Activated CD8-positive, alpha-beta memory T cell treated with anti-CD3 and anti-CD28 coated beads, Interleukin-2, amount 50 U/mL, for 1 hour (primary cell): ENCODE measurements around the gene DLG1.

Experiments
- DNase-seq: peaks from one replicate; pipeline ENCODE4 v3.0.0-alpha.2; 2020; ENCODE audit errors: extremely low read depth

The DLG1 gene

GRCh38 chr3:197317250-197317963, 19.0 kb upstream of the DLG1 start:
- DNase-seq = no peak

- DNase-seq = no peak
Measured at GRCh38 chr3:197312431-197312830, 14.0 kb upstream of the DLG1 start.

GRCh38 chr3:197311591-197311990, 13.2 kb upstream of the DLG1 start:
- DNase-seq = no peak

GRCh38 chr3:197309528-197310361, 11.3 kb upstream of the DLG1 start:
- no peak for DNase-seq

GRCh38 chr3:197308591-197308990, 10.2 kb upstream of the DLG1 start:
- DNase-seq = no peak

GRCh38 chr3:197306374-197307086, 8.1 kb upstream of the DLG1 start:
- DNase-seq = no peak

- DNase-seq = no peak
Measured at GRCh38 chr3:197305854-197306253, 7.4 kb upstream of the DLG1 start.

GRCh38 chr3:197303452-197303851, 5.0 kb upstream of the DLG1 start:
- DNase-seq = no peak

GRCh38 chr3:197302696-197303341, 4.4 kb upstream of the DLG1 start:
- no peak for DNase-seq

GRCh38 chr3:197302033-197302432, 3.6 kb upstream of the DLG1 start:
- DNase-seq = no peak

- DNase-seq = no peak
Measured at GRCh38 chr3:197300361-197300760, 1.9 kb upstream of the DLG1 start.

GRCh38 chr3:197298945-197299854, 788 bp upstream of the DLG1 start:
- no peak for DNase-seq

- peak; percentile 68 for DNase-seq
Measured at GRCh38 chr3:197297476-197298340, 704 bp downstream of the DLG1 start.

- no peak for DNase-seq
Measured at GRCh38 chr3:197297002-197297401, 1.4 kb downstream of the DLG1 start.

- no peak for DNase-seq
Measured at GRCh38 chr3:197296545-197296944, 1.9 kb downstream of the DLG1 start.

- DNase-seq = no peak
Measured at GRCh38 chr3:197295871-197296270, 2.5 kb downstream of the DLG1 start.

GRCh38 chr3:197293605-197294237, 4.7 kb downstream of the DLG1 start:
- no peak for DNase-seq

- no peak for DNase-seq
Measured at GRCh38 chr3:197292648-197293047, 5.8 kb downstream of the DLG1 start.

- no peak for DNase-seq
Measured at GRCh38 chr3:197292083-197292646, 6.2 kb downstream of the DLG1 start.
